HEK293 (cell line): ENCODE results near the gene BPNT1.

Source experiments
- CTCF ChIA-PET: fragments of 350-600 bp; formaldehyde crosslinking; extraction: SDS; loops from one replicate; lab custom pipeline; 2021; ENCODE audit warnings: antibody characterized with exemption; lab: Yijun Ruan, JAX
- POLR2A ChIA-PET: fragments of 300-600 bp; formaldehyde crosslinking; extraction: SDS; loops from one replicate; lab custom pipeline; 2020; ENCODE audit warnings: antibody characterized with exemption, inconsistent platforms; lab: Yijun Ruan, JAX
- H3K27ac ChIP-seq: fragments of 200-500 bp; sonication (Bioruptor generic); 2 replicates; pipeline ENCODE4 v1.5.1; 2014; ENCODE audit warnings: low read depth, low read length, control low read depth, inconsistent platforms; ENCODE audit errors: extremely low read depth
- H3K36me3 ChIP-seq, 2 experiments: fragments of 200-500 bp in 1 of 2; sonication (Bioruptor generic) in 1 of 2; 1 replicate in 1 of 2; 2 replicates in 1 of 2; pipeline ENCODE4 v1.5.1; 2014 to 2017; ENCODE audit warnings: inconsistent platforms in 2 of 2, low read length in 2 of 2; ENCODE audit not compliant: control insufficient read depth in 2 of 2, insufficient read depth in 1 of 2
- H3K4me1 ChIP-seq: fragments of 200-500 bp; sonication (Bioruptor generic); 2 replicates; pipeline ENCODE4 v1.5.1; 2014; ENCODE audit warnings: mild to moderate bottlenecking, low read length, inconsistent platforms; ENCODE audit not compliant: control insufficient read depth, insufficient read depth
- H3K4me3 ChIP-seq: 2 replicates; pipeline ENCODE4 v1.5.1; 2011; ENCODE audit warnings: low read depth, mild to moderate bottlenecking, control low read depth, low read length, moderate library complexity
- H3K9me3 ChIP-seq: fragments of 200-500 bp; sonication (Bioruptor generic); 2 replicates; pipeline ENCODE4 v1.5.1; 2014; ENCODE audit warnings: low read depth, low read length, inconsistent platforms; ENCODE audit not compliant: control insufficient read depth, insufficient read depth
- ZNF132 ChIP-seq: fragments of 450-650 bp; formaldehyde crosslinking; IDR thresholded peaks from 2 replicates; pipeline ENCODE4 v1.5.1; 2017; ENCODE audit warnings: missing biosample characterization, missing genetic modification characterization, borderline replicate concordance
- ZNF292 ChIP-seq: fragments of 450-650 bp; formaldehyde crosslinking; IDR thresholded peaks from 2 replicates; pipeline ENCODE4 v1.5.1; 2016; ENCODE audit warnings: low read depth, missing biosample characterization, missing genetic modification characterization, borderline replicate concordance
- ZNF423 ChIP-seq: fragments of 450-650 bp; formaldehyde crosslinking; IDR thresholded peaks from 2 replicates; pipeline ENCODE4 v1.5.1; 2016; ENCODE audit warnings: missing biosample characterization, missing genetic modification characterization
- ZNF488 ChIP-seq: fragments of 450-650 bp; formaldehyde crosslinking; IDR thresholded peaks from 2 replicates; pipeline ENCODE4 v1.5.1; 2016; ENCODE audit warnings: missing biosample characterization, missing genetic modification characterization
- ZNF596 ChIP-seq: fragments of 450-650 bp; IDR thresholded peaks from 2 replicates; pipeline ENCODE4 v1.5.0; 2018; ENCODE audit warnings: missing biosample characterization, mild to moderate bottlenecking, missing genetic modification characterization, moderate library complexity
- ZNF843 ChIP-seq: fragments of 450-650 bp; formaldehyde crosslinking; IDR thresholded peaks from 2 replicates; pipeline ENCODE4 v1.5.1; 2016; ENCODE audit warnings: missing biosample characterization, missing genetic modification characterization
- ZSCAN16 ChIP-seq: fragments of 450-650 bp; formaldehyde crosslinking; IDR thresholded peaks from 2 replicates; pipeline ENCODE4 v1.5.1; 2016; ENCODE audit warnings: missing biosample characterization, missing genetic modification characterization

The BPNT1 gene

DNA sequence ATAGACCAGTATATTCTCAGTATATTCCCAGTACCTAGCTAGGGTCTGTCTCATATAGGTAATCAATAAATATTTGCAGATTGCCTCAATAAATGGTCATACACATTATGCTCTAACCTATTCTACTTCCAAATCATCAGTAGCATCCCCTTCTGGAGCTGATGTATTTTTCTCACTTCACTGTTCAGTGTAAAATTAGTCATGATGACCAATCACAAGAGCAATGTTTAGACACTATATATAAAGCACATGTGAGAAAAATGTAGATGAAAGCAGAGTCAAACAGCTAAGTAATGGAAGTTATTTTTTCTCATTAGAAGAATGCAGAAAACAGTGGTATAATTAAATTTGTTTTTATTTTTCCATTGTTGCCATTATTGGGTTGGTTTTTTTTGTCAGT lies 78.0 kb downstream of the BPNT1 start:
- Histone ChIP-seq H3K4me1 (no peaks in the 10 kb centered on the region; the same call in 1 of the 2 replicates), H3K4me3 (no peak overlapping the region), H3K9me3 (no peaks in the 10 kb centered on the region), H3K27ac (no peak overlapping the region), H3K36me3 (peaks cover 19 to 46% of the 10 kb centered on the region in 2 experiments)
- CTCF ChIA-PET, result interaction anchor here (0.6 to 2.2 kb wide), 4 partner anchors 13 to 106 kb away, joined by 4 to 11 read pairs (median 6); no protein-coding TSS in a partner anchor
- TF ChIP-seq ZNF596, result no peak
- no peak for TF ChIP-seq ZNF292 (tag by site-specific recombination)
- TF ChIP-seq ZSCAN16, result no peak
- TF ChIP-seq ZNF423 (tag by site-specific recombination), result no peak
- TF ChIP-seq ZNF132, result no peak
- TF ChIP-seq ZNF488, result no peak
- no peak for TF ChIP-seq ZNF843
- POLR2A ChIA-PET, result no interaction called here
